Keratinocyte (primary cell): Measurements from ENCODE around the gene ANKS1B.

Experiments used
- CTCF ChIP-seq, 3 experiments: IDR thresholded peaks in 1 of 3; conservative IDR thresholded peaks in 1 of 3; optimal IDR thresholded peaks in 1 of 3; 2 replicates in 2 of 3; 3 replicates in 1 of 3; pipeline versions ENCODE3 to v1.5.1; 2011; ENCODE audit warnings: low read length in 3 of 3, mild to moderate bottlenecking in 3 of 3, moderate library complexity in 2 of 3, control low read depth in 1 of 3, inconsistent platforms in 1 of 3; ENCODE audit not compliant: insufficient read depth in 2 of 3; ENCODE audit errors: extremely low read depth in 1 of 3
- EZH2 ChIP-seq: IDR thresholded peaks from one replicate; pipeline ENCODE4 v1.6.1; 2012; ENCODE audit warnings: inconsistent platforms, mild to moderate bottlenecking, low read length, moderate library complexity

- no peak for TF ChIP-seq CTCF (optimal IDR thresholded peaks at IDR 0.05 in 1 of 3, IDR thresholded peaks at IDR 0.05 in 1 of 3, conservative IDR thresholded peaks at IDR 0.05 in 1 of 3; ENCODE audit: extremely low read depth in 1 of 3, insufficient read depth in 2 of 3, low read length in 3 of 3)
- TF ChIP-seq EZH2 = no peak
These were observed 842.1 kb downstream of the ANKS1B start for GRCh38 chr12:99142651-99143050.
